DOHH2 (cell line): ENCODE data around the gene IGFBP3.
"Not testable (repeated sequence)": the region's sequence is repeated elsewhere in the genome, so short reads cannot be mapped to it uniquely, and the experiment has no call there.

Experiments used
- H3F3A ChIP-seq: fragments of 200-600 bp; sonication (generic), shearing (Covaris generic); 2 replicates; pipeline ENCODE4 v1.6.0; 2016; ENCODE audit warnings: antibody characterized with exemption, mild to moderate bottlenecking; ENCODE audit not compliant: control insufficient read depth, insufficient read depth
- H3K27ac ChIP-seq: fragments of 200-600 bp; sonication (generic); 2 replicates; pipeline ENCODE4 v1.5.1; 2014; ENCODE audit warnings: low read depth, mild to moderate bottlenecking, low read length, moderate library complexity
- H3K27me3 ChIP-seq: fragments of 200-600 bp; sonication (generic); 2 replicates; pipeline ENCODE4 v1.6.1; 2014; ENCODE audit warnings: mild to moderate bottlenecking, low read length, mixed read lengths; ENCODE audit not compliant: control insufficient read depth
- H3K36me3 ChIP-seq: fragments of 200-600 bp; sonication (generic); 2 replicates; pipeline ENCODE4 v1.6.1; 2014; ENCODE audit warnings: mild to moderate bottlenecking, low read length, moderate library complexity, mixed read lengths; ENCODE audit not compliant: control insufficient read depth
- H3K4me1 ChIP-seq: fragments of 200-600 bp; sonication (generic); 2 replicates; pipeline ENCODE4 v1.6.1; 2014; ENCODE audit warnings: mild to moderate bottlenecking, low read length, mixed read lengths; ENCODE audit not compliant: control insufficient read depth
- H3K4me2 ChIP-seq: fragments of 200-600 bp; sonication (generic); 2 replicates; pipeline ENCODE4 v1.6.0; 2014; ENCODE audit warnings: mild to moderate bottlenecking, low read length, moderate library complexity
- H3K4me3 ChIP-seq: fragments of 200-600 bp; sonication (generic); 2 replicates; pipeline ENCODE4 v1.5.1; 2014; ENCODE audit warnings: mild to moderate bottlenecking, low read length, mixed read lengths
- H3K79me2 ChIP-seq: fragments of 200-600 bp; sonication (generic); 2 replicates; pipeline ENCODE4 v1.6.1; 2014; ENCODE audit warnings: mild to moderate bottlenecking, low read length, mixed read lengths; ENCODE audit not compliant: control insufficient read depth
- H3K9me2 ChIP-seq: fragments of 200-600 bp; sonication (generic); replicated peaks from 2 replicates; pipeline ENCODE4 v1.6.1; 2014; ENCODE audit warnings: mild to moderate bottlenecking, low read length, mixed read lengths; ENCODE audit not compliant: control insufficient read depth
- H3K9me3 ChIP-seq: fragments of 200-600 bp; sonication (generic); 2 replicates; pipeline ENCODE4 v1.6.1; 2014; ENCODE audit warnings: antibody characterized with exemption, low read length, mixed read lengths; ENCODE audit not compliant: control insufficient read depth, insufficient read depth
- H4K20me1 ChIP-seq: fragments of 200-600 bp; sonication (generic); 2 replicates; pipeline ENCODE4 v1.6.0; 2014; ENCODE audit warnings: low read depth, mild to moderate bottlenecking, antibody characterized with exemption, low read length, moderate library complexity; ENCODE audit not compliant: control insufficient read depth, insufficient read depth
- EZH2phosphoT487 ChIP-seq: fragments of 200-600 bp; sonication (generic); IDR thresholded peaks from 2 replicates; pipeline ENCODE4 v1.6.1; 2017; ENCODE audit warnings: borderline replicate concordance, mild to moderate bottlenecking, antibody characterized with exemption, low read length, moderate library complexity, mixed read lengths
- TF ChIP-seq, protein P1 (sequence below): fragments of 200-600 bp; sonication (generic); IDR thresholded peaks from one replicate; pipeline ENCODE4 v1.5.1; 2014; ENCODE audit warnings: antibody characterized with exemption, mild to moderate bottlenecking, low read depth, low read length; ENCODE audit not compliant: poor library complexity, severe bottlenecking

Gene IGFBP3

DNA sequence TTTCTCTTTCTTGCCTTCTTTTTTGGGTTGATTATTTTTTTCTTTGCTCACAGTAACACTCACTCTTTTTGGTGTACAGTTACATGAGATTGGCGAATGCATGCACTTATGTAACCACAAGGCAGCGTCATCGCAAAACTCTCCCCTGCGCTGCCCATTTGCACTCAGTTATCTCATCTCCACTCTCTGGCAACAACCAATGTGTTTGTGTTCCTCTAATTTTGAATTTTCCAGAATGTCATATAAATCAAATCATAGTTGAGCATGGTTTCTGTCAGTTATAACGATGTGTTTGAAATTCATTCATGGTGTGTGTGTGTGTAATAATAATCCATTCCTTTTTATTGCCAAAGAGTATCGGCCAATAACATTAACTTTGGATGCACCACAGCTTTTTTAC, 23.0 kb upstream of the IGFBP3 start:
- H3K27me3 ChIP-seq: no peaks in the 10 kb centered on the region
- no peak overlapping the region for H3K27ac ChIP-seq
- H3K79me2 ChIP-seq: no peaks in the 10 kb centered on the region
- H3K4me3 ChIP-seq: no peak overlapping the region
- no peaks in the 10 kb centered on the region for H3K36me3 ChIP-seq
- H3K9me3 ChIP-seq: peaks cover 8% of the 10 kb centered on the region; the same call in 1 of the 2 replicates
- TF ChIP-seq, protein P1, sequence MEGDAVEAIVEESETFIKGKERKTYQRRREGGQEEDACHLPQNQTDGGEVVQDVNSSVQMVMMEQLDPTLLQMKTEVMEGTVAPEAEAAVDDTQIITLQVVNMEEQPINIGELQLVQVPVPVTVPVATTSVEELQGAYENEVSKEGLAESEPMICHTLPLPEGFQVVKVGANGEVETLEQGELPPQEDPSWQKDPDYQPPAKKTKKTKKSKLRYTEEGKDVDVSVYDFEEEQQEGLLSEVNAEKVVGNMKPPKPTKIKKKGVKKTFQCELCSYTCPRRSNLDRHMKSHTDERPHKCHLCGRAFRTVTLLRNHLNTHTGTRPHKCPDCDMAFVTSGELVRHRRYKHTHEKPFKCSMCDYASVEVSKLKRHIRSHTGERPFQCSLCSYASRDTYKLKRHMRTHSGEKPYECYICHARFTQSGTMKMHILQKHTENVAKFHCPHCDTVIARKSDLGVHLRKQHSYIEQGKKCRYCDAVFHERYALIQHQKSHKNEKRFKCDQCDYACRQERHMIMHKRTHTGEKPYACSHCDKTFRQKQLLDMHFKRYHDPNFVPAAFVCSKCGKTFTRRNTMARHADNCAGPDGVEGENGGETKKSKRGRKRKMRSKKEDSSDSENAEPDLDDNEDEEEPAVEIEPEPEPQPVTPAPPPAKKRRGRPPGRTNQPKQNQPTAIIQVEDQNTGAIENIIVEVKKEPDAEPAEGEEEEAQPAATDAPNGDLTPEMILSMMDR: no peak
- TF ChIP-seq EZH2phosphoT487: no peak
- no peak overlapping the region for H3K4me2 ChIP-seq
- H3K4me1 ChIP-seq: no peaks in the 10 kb centered on the region
- no peaks in the 10 kb centered on the region for H3F3A ChIP-seq
- no peaks in the 10 kb centered on the region; the same call in 1 of the 2 replicates for H3K9me2 ChIP-seq
- no peaks in the 10 kb centered on the region for H4K20me1 ChIP-seq

DNA sequence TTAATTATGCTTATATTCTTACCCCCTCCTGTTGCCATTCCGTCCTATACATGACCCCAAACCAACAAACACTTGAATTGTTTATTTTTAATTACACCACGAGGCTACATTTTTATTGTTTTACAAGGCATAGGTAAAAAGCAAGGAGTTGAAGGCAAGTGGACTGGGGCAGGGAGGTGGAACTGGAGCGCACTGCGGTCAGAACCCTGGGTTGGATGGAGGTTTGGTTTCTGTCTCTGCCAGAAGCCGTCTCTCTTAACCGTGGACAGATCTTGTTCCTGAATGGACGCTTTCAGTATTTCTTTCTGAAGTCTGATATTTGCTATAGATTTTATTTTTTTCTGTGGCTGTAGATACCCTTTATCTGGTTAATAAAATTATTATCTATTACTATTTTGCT, 19.9 kb upstream of the IGFBP3 start:
- H3K27ac ChIP-seq: no peak overlapping the region
- no peaks in the 10 kb centered on the region for H3K36me3 ChIP-seq
- H3K9me2 ChIP-seq: no peaks in the 10 kb centered on the region; the same call in 1 of the 2 replicates
- H3K4me1 ChIP-seq: no peaks in the 10 kb centered on the region
- H4K20me1 ChIP-seq: no peaks in the 10 kb centered on the region
- peaks cover 8% of the 10 kb centered on the region; the same call in 1 of the 2 replicates for H3K9me3 ChIP-seq
- no peaks in the 10 kb centered on the region for H3K27me3 ChIP-seq
- TF ChIP-seq, protein P1: no peak
- TF ChIP-seq EZH2phosphoT487: no peak
- no peaks in the 10 kb centered on the region for H3F3A ChIP-seq
- no peak overlapping the region for H3K4me3 ChIP-seq
- H3K4me2 ChIP-seq: no peak overlapping the region
- no peaks in the 10 kb centered on the region for H3K79me2 ChIP-seq

DNA sequence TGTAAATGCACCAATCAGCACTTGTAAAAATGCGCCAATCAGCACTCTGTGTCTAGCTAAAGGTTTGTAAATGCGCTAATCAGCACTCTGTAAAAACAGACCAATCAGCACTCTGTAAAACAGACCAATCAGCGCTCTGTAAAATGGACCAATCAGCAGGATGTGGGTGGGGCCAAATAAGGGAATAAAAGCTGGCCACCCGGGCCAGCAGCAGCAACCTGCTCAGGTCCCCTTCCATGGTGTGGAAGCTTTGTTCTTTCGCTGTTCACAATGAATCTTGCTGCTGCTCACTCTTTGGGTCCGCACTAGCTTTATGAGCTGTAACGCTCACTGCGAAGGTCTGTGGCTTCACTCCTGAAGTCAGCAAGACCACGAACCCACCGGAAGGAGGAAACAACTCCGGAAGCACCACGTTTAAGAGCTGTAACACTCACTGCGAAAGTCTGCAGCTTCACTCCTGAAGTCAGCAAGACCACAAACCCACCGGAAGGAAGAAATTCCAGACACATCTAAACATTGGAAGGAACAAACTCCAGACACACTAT, 19.2 kb upstream of the IGFBP3 start:
- not testable (repeated sequence) for H3K27me3 ChIP-seq, H3K4me2 ChIP-seq, H3K79me2 ChIP-seq, H3K27ac ChIP-seq, H3K9me2 ChIP-seq, H4K20me1 ChIP-seq, H3K4me1 ChIP-seq, H3F3A ChIP-seq, H3K9me3 ChIP-seq, H3K36me3 ChIP-seq, H3K4me3 ChIP-seq

DNA sequence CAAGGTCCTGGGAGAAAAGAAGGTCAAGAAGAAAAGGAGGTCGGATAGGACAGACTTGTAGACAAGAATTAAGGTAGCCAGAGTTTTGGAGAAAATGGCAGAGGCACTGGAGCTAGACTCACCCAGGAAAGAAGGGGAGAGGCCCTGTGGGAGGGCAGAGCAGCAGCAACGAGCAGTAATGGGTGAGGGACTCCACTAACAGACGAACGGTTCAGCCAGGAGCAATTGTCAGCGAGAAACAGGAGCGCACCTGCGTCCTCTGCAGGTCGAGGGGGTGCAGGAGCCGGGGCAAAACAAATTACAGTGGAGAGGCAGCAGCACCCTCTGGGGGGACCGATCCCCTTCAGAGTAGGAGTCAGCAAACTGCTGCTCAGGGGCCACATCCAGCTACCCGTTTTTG, 18.5 kb upstream of the IGFBP3 start:
- Histone ChIP-seq H3K27me3 (no peaks in the 10 kb centered on the region), H3K9me2 (no peaks in the 10 kb centered on the region), H3F3A (no peaks in the 10 kb centered on the region), H3K4me3 (no peak overlapping the region), H3K9me3 (peaks cover 8% of the 10 kb centered on the region; the same call in 1 of the 2 replicates), H3K27ac (no peak overlapping the region), H3K4me2 (no peak overlapping the region), H3K36me3 (no peaks in the 10 kb centered on the region), H3K79me2 (no peaks in the 10 kb centered on the region), H3K4me1 (no peaks in the 10 kb centered on the region), H4K20me1 (no peaks in the 10 kb centered on the region)
- TF ChIP-seq, protein P1: no peak
- no peak for TF ChIP-seq EZH2phosphoT487
